AG04450 (cell line): ENCODE measurements around the gene MB. TPM values are rescaled to one million over a fixed set of nuclear protein-coding genes. Genes with fewer than 3 reads are reported as not detected.

Experiments
- CTCF ChIA-PET: fragments of 300-600, 350-600 bp; formaldehyde crosslinking; extraction: SDS; loops from one replicate; lab custom pipeline; 2022; ENCODE audit warnings: antibody characterized with exemption, inconsistent platforms; lab: Charles Lee
- POLR2A ChIA-PET: fragments of 350-600 bp; formaldehyde crosslinking; extraction: SDS; loops from one replicate; lab custom pipeline; 2021; ENCODE audit warnings: antibody characterized with exemption, inconsistent platforms; lab: Yijun Ruan, JAX
- DNase-seq: peaks from one replicate; pipeline ENCODE4 v3.0.0-alpha.2; 2011; ENCODE audit warnings: low read depth, low spot score
- H3K27ac ChIP-seq: one replicate; pipeline ENCODE4 v1.5.1; 2012; ENCODE audit warnings: low read depth, low read length, control low read depth
- H3K27me3 ChIP-seq: one replicate; pipeline ENCODE4 v1.6.0; 2012; ENCODE audit warnings: low read length; ENCODE audit not compliant: control insufficient read depth, insufficient read depth
- H3K4me3 ChIP-seq: 2 replicates; pipeline ENCODE4 v1.5.1; 2011; ENCODE audit warnings: mild to moderate bottlenecking, low read depth, low read length, control low read depth
- H3K9me3 ChIP-seq: 2 replicates; pipeline ENCODE4 v1.5.1; 2012; ENCODE audit warnings: low read length; ENCODE audit not compliant: control insufficient read depth, insufficient read depth
- CTCF ChIP-seq: IDR thresholded peaks from 2 replicates; pipeline ENCODE4 v1.5.1; 2011; ENCODE audit warnings: low read depth, low read length, control low read depth, inconsistent platforms
- polyA plus RNA-seq: library from polyadenylated mRNA; depleted of rRNA; stranded (reverse); fragments of >200 nt; gene quantifications from 2 replicates; pipeline ENCODE4 v1.2.3, GENCODE V29; 2011

Gene MB
- polyA plus RNA-seq, 1 experiment, result not detected

GRCh38 chr22:35634015-35634414 lies 16.9 kb upstream of the MB start:
- POLR2A ChIA-PET, result no interaction called here
- no peak overlapping the region for H3K27ac ChIP-seq
- CTCF ChIA-PET, result no interaction called here

GRCh38 chr22:35633520-35633919 lies 16.4 kb upstream of the MB start:
- ChIA-PET POLR2A (no interaction called here), CTCF (no interaction called here)
- no peak for DNase-seq
- TF ChIP-seq CTCF, result no peak
- Histone ChIP-seq H3K27me3 (no peaks in the 10 kb centered on the region), H3K27ac (no peak overlapping the region), H3K4me3 (no peak overlapping the region), H3K9me3 (no peaks in the 10 kb centered on the region)

More at GRCh38 chr22:35634015-35634414, 16.9 kb upstream of the MB start:
- DNase-seq, result no peak
- Histone ChIP-seq H3K4me3 (no peak overlapping the region), H3K9me3 (no peaks in the 10 kb centered on the region), H3K27me3 (no peaks in the 10 kb centered on the region)
- TF ChIP-seq CTCF, result no peak

- ChIA-PET POLR2A (no interaction called here), CTCF (no interaction called here)
- H3K9me3 ChIP-seq, result no peaks in the 10 kb centered on the region
- H3K27me3 ChIP-seq, result no peaks in the 10 kb centered on the region
- TF ChIP-seq CTCF, result no peak
- DNase-seq, result no peak
- H3K27ac ChIP-seq, result no peak overlapping the region
- no peak overlapping the region for H3K4me3 ChIP-seq
These were observed 15.8 kb upstream of the MB start for GRCh38 chr22:35632935-35633334.

GRCh38 chr22:35631597-35631996 lies 14.5 kb upstream of the MB start:
- ChIA-PET CTCF (interaction anchor here (1.3 kb wide), 1 partner anchor 146 kb away, joined by 3 read pairs; no protein-coding TSS in a partner anchor), POLR2A (no interaction called here)
- Histone ChIP-seq H3K27ac (no peak overlapping the region), H3K4me3 (no peak overlapping the region), H3K9me3 (no peaks in the 10 kb centered on the region), H3K27me3 (no peaks in the 10 kb centered on the region)
- TF ChIP-seq CTCF, result peak; percentile 56
- no peak for DNase-seq

GRCh38 chr22:35630891-35631290 lies 13.8 kb upstream of the MB start:
- POLR2A ChIA-PET, result no interaction called here
- H3K4me3 ChIP-seq, result no peak overlapping the region
- H3K27me3 ChIP-seq, result no peaks in the 10 kb centered on the region
- TF ChIP-seq CTCF, result no peak
- no peak for DNase-seq
- no peak overlapping the region for H3K27ac ChIP-seq
- CTCF ChIA-PET, result interaction anchor here (1.3 kb wide), 1 partner anchor 435 kb away, joined by 6 read pairs; no protein-coding TSS in a partner anchor
- H3K9me3 ChIP-seq, result no peaks in the 10 kb centered on the region
